ENCODE data around the gene CNGB1.

Gene CNGB1

GRCh38 chr16:57961538-57961937 lies 9.4 kb downstream of the CNGB1 start:
- no peak for DNase-seq (ENCODE audit: extremely low spot score)
- TF ChIP-seq CTCF (IDR thresholded peaks at IDR 0.05; ENCODE audit: control extremely low read depth, extremely low read depth, low read depth, missing control alignments) = no peak
- ChIA-PET POLR2A (no interaction called here), CTCF (interaction anchor here (0.8 kb wide), 1 partner anchor 9 kb away, joined by 3 read pairs; no protein-coding TSS in a partner anchor)

- POLR2A ChIA-PET = no interaction called here
- no peak for DNase-seq (ENCODE audit: extremely low spot score)
- no peak for TF ChIP-seq CTCF (IDR thresholded peaks at IDR 0.05; ENCODE audit: control extremely low read depth, extremely low read depth, low read depth, missing control alignments)
- CTCF ChIA-PET = no interaction called here
These were observed 10.0 kb downstream of the CNGB1 start for GRCh38 chr16:57960826-57961472.

- POLR2A ChIA-PET = no interaction called here
- no peak for DNase-seq (ENCODE audit: extremely low spot score)
- CTCF ChIA-PET = no interaction called here
- TF ChIP-seq CTCF (IDR thresholded peaks at IDR 0.05; ENCODE audit: control extremely low read depth, extremely low read depth, low read depth, missing control alignments) = no peak
These were observed 10.6 kb downstream of the CNGB1 start for GRCh38 chr16:57960310-57960709.

- CTCF ChIA-PET = no interaction called here
- DNase-seq (ENCODE audit: extremely low spot score) = no peak
These were observed 11.1 kb downstream of the CNGB1 start for GRCh38 chr16:57959804-57960203.

GRCh38 chr16:57959121-57959520 lies 11.8 kb downstream of the CNGB1 start:
- CTCF ChIA-PET = no interaction called here
- DNase-seq (ENCODE audit: extremely low spot score) = no peak
- POLR2A ChIA-PET = no interaction called here
- no peak for TF ChIP-seq CTCF (IDR thresholded peaks at IDR 0.05; ENCODE audit: control extremely low read depth, extremely low read depth, low read depth, missing control alignments)

More at GRCh38 chr16:57959804-57960203, 11.1 kb downstream of the CNGB1 start:
- TF ChIP-seq CTCF (IDR thresholded peaks at IDR 0.05; ENCODE audit: control extremely low read depth, extremely low read depth, low read depth, missing control alignments) = no peak
- POLR2A ChIA-PET = no interaction called here

- POLR2A ChIA-PET = no interaction called here
- CTCF ChIA-PET = no interaction called here
- no peak for DNase-seq (ENCODE audit: extremely low spot score)
- no peak for TF ChIP-seq CTCF (IDR thresholded peaks at IDR 0.05; ENCODE audit: control extremely low read depth, extremely low read depth, low read depth, missing control alignments)
These were observed 12.4 kb downstream of the CNGB1 start for GRCh38 chr16:57958544-57958943.

Data from GM10248 (cell line).